ENCODE measurements around the gene NALF2.

GRCh38 chrX:69552512-69552911 is 48.4 kb downstream of the NALF2 start:
- TF ChIP-seq POLR2AphosphoS5 (IDR thresholded peaks at IDR 0.05), result no peak
- TF ChIP-seq CTCF (IDR thresholded peaks at IDR 0.05), result no peak

Measured in stomach (tissue), 4 donors.